GM12873 (cell line): Measurements from ENCODE around the gene POC1A.

ENCODE experiments used
- TF ChIP-seq, protein P1 (sequence below): IDR thresholded peaks from 2 replicates; pipeline ENCODE4 v1.5.1; 2012; ENCODE audit warnings: low read depth, mild to moderate bottlenecking, moderate library complexity, low read length, control low read depth; ENCODE audit not compliant: insufficient read depth; ENCODE audit errors: missing control alignments

The POC1A gene

DNA sequence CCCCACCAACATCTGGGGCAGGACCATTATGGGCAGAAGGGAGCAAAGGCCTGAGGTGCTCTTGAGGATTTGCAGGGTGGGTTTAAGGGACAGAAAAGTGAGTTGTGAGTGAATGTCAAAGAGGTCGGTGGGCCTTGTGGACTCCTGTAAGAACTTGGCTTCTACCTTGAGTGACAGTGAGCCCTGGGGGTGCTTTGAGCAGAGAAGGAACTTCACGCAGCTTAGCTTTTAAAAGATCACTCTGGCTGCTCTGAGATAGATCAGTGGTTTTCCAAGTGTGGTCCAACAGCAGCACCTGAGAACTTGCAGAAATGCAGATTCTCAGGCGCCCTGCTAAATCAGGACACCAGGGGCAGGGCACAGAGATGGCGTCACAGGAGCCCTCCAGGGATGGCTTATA, 28.5 kb upstream of the POC1A start:
- TF ChIP-seq, protein P1, sequence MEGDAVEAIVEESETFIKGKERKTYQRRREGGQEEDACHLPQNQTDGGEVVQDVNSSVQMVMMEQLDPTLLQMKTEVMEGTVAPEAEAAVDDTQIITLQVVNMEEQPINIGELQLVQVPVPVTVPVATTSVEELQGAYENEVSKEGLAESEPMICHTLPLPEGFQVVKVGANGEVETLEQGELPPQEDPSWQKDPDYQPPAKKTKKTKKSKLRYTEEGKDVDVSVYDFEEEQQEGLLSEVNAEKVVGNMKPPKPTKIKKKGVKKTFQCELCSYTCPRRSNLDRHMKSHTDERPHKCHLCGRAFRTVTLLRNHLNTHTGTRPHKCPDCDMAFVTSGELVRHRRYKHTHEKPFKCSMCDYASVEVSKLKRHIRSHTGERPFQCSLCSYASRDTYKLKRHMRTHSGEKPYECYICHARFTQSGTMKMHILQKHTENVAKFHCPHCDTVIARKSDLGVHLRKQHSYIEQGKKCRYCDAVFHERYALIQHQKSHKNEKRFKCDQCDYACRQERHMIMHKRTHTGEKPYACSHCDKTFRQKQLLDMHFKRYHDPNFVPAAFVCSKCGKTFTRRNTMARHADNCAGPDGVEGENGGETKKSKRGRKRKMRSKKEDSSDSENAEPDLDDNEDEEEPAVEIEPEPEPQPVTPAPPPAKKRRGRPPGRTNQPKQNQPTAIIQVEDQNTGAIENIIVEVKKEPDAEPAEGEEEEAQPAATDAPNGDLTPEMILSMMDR, result no peak

DNA sequence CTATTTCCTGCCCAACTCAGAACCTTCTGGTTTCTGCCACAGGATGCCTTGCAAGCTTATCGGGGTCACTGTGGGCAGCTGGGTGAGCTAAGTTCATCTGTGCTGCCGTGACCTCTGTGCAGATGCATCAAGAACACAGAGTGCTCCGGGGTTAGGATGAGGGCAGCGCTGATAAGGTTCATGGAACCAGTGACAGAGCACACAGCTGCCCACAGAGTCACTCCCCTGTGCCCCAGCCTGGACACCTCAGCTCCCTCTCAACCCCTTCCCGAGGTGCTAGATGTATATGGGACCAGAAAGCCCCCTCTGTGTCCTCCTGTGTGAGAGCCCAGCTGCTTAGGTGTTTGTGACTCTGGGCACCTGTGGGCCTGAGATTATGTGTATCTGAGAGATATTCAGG, 28.0 kb upstream of the POC1A start:
- TF ChIP-seq, protein P1, result no peak

DNA sequence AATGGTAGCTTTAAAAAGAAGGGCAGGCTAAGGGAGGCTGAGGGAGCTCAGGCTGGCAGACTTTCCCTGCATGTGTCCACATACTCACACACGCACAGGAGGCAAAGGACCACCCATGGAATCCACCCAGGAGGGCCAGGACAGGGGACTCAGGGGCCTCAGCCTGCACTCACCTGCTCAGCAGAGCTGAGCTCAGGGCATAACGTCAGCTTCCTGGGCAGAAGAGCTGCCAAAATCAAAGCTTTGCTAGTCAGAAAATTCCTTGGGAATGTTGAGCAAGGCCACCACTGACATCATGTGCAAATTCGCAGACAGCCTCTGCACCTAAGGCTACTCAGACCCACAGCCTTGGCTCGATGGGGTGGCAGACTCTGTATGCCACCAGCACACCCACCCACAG, 27.3 kb upstream of the POC1A start:
- TF ChIP-seq, protein P1, result no peak

DNA sequence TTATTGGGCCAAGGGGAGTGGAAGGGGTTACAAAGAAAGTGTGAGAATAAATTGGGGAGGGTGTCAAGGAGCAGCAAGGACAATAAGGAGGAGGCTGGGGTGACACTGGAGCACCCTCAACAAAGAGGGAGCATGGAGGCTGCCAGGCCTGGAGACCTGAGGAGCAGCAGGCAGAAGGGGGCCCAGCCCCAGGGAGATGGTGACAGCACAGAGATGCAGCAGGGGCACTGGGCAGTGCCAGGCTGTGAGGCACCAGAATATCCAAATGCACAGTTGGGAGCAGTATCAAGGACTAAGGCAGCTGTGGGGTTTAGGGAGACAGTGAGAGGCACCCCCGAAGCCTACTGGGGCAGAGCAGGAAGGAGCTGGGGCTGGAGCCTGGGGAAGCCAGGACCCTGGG, 24.3 kb upstream of the POC1A start:
- TF ChIP-seq, protein P1, result no peak

DNA sequence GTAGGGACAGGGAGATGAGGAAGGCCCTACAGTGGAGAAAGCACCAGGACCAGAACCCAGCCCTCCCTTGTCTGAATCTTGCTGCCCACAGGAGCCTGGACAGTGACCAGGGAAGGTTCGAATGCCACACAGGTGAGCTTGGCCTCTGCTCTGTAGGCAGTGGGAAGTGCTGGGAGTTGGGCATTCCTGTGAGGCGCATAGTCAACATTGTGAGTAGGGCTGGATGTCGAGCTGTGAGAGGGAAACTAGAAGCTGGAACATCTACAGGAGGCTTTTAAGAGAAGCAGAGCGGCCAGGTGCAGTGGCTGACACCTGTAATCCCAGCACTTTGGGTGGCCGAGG, 23.4 kb upstream of the POC1A start:
- TF ChIP-seq, protein P1, result no peak

DNA sequence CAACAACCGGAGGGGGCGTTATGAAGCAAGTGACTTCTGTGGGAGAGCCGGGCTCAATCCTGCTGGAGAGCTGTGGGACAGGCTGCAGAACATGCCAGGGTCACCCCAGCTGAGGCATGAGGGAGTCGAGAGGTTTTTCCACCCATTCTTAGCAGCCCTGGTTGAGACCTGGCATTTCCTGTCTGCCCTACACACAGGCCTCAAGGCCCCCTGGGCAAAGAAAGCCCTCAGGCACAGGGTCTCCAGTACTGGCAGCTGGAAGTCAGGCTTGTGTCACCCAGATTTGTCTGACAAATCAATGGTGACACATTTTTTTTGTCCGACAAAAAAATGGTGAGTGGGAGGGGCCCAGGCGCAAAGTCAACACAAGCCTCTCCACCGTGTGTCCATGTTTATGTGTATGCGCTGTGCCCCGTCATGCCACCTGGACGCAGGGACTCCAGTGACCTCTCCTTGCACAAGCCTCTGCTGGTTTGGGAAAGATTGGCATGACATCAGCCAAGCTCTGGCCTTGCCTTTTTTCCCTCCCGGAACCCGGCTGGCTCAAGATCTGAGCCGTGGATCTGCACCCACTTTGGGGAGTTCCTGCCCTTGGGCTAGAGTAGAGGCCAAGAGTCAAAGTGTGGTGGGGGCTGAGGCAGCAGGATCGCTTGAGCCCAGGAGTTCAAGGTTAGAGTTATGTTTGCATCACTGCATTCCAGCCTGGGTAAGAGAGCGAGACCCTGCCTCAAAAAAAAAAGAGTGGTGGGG, 22.9 kb upstream of the POC1A start:
- TF ChIP-seq, protein P1, result no peak

DNA sequence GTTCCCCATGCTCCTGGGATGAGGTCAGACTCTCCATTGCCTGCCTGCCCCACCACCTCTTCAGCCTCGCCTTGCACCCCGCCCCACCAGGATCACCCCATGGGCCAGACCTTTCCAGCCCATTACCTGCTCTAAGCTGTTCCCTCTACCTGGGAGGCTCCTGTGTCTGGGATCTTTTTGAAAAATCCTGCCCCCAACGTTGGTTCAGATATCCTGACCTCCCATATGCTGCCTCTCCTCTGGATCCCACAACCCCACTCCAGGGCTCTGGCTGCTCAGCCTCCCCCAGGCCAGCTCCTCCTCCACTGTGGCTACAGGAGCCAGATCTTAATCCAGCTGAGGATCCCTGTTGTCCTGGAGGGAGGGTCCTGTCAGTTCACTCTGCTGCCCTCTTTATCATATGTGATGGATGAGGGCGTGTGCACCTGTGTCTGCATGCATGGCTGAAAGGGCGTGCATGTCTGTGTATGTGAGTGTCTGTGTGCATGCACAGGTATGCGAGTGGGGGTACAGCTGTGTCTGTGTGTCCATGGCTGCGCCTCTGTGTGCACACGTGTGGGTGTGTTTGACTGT, 22.0 kb upstream of the POC1A start:
- TF ChIP-seq, protein P1, result no peak
